ENCODE results near the gene ITCH. TPM values are rescaled to one million over a fixed set of nuclear protein-coding genes. Genes with fewer than 3 reads are reported as not detected.
A peak's percentile ranks its signal among the peaks of the same experiment; 100 is the strongest.
"Not testable (repeated sequence)": the region's sequence is repeated elsewhere in the genome, so short reads cannot be mapped to it uniquely, and the experiment has no call there.

Gene ITCH
- 10 to 100 TPM; 41.6 to 45.6 (median 45.1) TPM for total RNA-seq

- no peaks in the 10 kb centered on the region for H3K9me3 Mint-ChIP-seq
- DNase-seq (peak; percentile 86), ATAC-seq (peak; percentile 99 to 100)
- peak within 1 kb of the TSS; percentile 97 for H3K4me3 Mint-ChIP-seq
- peaks cover 12% of the 10 kb centered on the region for H3K36me3 Mint-ChIP-seq (ENCODE audit: insufficient read depth)
- no peaks in the 10 kb centered on the region for H3K27me3 Mint-ChIP-seq (ENCODE audit: low read depth)
- H3K4me1 Mint-ChIP-seq (ENCODE audit: low read depth): peaks cover 36% of the 10 kb centered on the region
These were observed at the start of gene ITCH for GRCh38 chr20:34363062-34363464. Gene ITCH (plus strand): TSS chr20:34363273. CDS start chr20:34393812, 30,539 bp downstream.

DNA sequence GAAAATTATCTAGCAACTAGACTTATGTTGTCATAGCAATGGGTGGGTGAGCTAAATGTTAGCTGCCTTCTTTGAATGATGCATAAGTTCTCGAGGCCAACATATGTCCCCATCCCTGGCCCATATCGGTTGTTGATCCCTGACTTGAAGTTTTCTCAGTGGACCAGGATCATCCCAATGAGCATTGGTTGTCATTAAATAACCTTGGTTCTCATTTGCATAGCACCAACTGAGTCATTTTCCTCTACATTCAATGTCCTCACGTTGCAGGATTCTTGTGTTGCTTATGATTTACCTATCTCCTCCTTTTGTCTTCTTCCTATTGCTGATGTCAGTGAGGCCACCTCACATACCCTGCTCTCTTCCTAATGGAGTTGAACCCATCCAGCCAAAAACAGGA lies 47.8 kb upstream of the ITCH start:
- Mint-ChIP-seq H3K4me1 (ENCODE audit: low read depth) (peaks cover 1% of the 10 kb centered on the region), H3K4me3 (no peak overlapping the region), H3K9me3 (no peaks in the 10 kb centered on the region), H3K27me3 (ENCODE audit: low read depth) (peaks cover 17% of the 10 kb centered on the region), H3K36me3 (ENCODE audit: insufficient read depth) (no peaks in the 10 kb centered on the region)
- DNase-seq: no peak
- ATAC-seq: no peak

- DNase-seq (no peak), ATAC-seq (no peak)
- Mint-ChIP-seq H3K36me3 (ENCODE audit: insufficient read depth) (no peaks in the 10 kb centered on the region), H3K27me3 (ENCODE audit: low read depth) (peaks cover 9% of the 10 kb centered on the region), H3K9me3 (no peaks in the 10 kb centered on the region), H3K4me1 (ENCODE audit: low read depth) (peaks cover 1% of the 10 kb centered on the region), H3K4me3 (no peak overlapping the region)
These were observed 46.8 kb upstream of the ITCH start for GRCh38 chr20:34316196-34316814.

- H3K27me3 Mint-ChIP-seq (ENCODE audit: low read depth): no peaks in the 10 kb centered on the region
- no peaks in the 10 kb centered on the region for H3K4me1 Mint-ChIP-seq (ENCODE audit: low read depth)
- no peak overlapping the region for H3K4me3 Mint-ChIP-seq
- no peaks in the 10 kb centered on the region for H3K36me3 Mint-ChIP-seq (ENCODE audit: insufficient read depth)
- DNase-seq (no peak), ATAC-seq (no peak)
- H3K9me3 Mint-ChIP-seq: no peaks in the 10 kb centered on the region
These were observed 44.2 kb upstream of the ITCH start for GRCh38 chr20:34318609-34319443.

- Mint-ChIP-seq H3K4me1 (ENCODE audit: low read depth) (peaks cover 2% of the 10 kb centered on the region), H3K4me3 (no peak overlapping the region), H3K9me3 (no peaks in the 10 kb centered on the region), H3K36me3 (ENCODE audit: insufficient read depth) (no peaks in the 10 kb centered on the region), H3K27me3 (ENCODE audit: low read depth) (no peaks in the 10 kb centered on the region)
- DNase-seq: no peak
- ATAC-seq: no peak
These were observed 42.2 kb upstream of the ITCH start for GRCh38 chr20:34320861-34321260.

GRCh38 chr20:34322267-34323105 lies 40.6 kb upstream of the ITCH start:
- ATAC-seq: no peak
- H3K36me3 Mint-ChIP-seq (ENCODE audit: insufficient read depth): no peaks in the 10 kb centered on the region
- no peak overlapping the region for H3K4me3 Mint-ChIP-seq
- peaks cover 2% of the 10 kb centered on the region for H3K4me1 Mint-ChIP-seq (ENCODE audit: low read depth)
- H3K9me3 Mint-ChIP-seq: no peaks in the 10 kb centered on the region
- no peaks in the 10 kb centered on the region for H3K27me3 Mint-ChIP-seq (ENCODE audit: low read depth)
- DNase-seq: no peak

DNA sequence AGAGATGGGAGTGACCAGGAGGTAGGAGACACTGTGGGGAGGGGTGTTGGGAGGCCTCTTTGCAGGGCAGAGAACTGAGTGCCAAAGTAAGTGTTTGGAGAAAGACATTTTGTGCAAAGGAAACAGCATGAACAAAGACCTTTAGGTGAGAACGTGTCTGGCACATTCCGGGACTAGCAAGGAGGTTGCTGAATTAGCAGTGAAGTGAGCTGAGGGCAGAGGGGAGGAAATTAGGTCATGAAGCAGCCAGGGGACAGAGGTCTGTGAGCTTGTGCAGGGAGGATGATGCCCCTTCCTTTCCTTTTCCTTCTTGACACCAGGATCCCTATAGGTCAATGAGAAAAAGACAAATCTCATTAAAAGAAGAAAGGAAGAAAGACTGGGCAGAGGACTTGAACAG lies 38.5 kb upstream of the ITCH start:
- H3K4me3 Mint-ChIP-seq: no peak overlapping the region
- ATAC-seq: no peak

GRCh38 chr20:34328207-34328606 lies 34.9 kb upstream of the ITCH start:
- ATAC-seq; H3K27me3 Mint-ChIP-seq (ENCODE audit: low read depth); H3K9me3 Mint-ChIP-seq: not testable (repeated sequence)

More for the DNA sequence above, 38.5 kb upstream of the ITCH start:
- no peak for DNase-seq
- H3K4me1 Mint-ChIP-seq (ENCODE audit: low read depth): peaks cover 2% of the 10 kb centered on the region
- no peaks in the 10 kb centered on the region for H3K27me3 Mint-ChIP-seq (ENCODE audit: low read depth)
- no peaks in the 10 kb centered on the region for H3K36me3 Mint-ChIP-seq (ENCODE audit: insufficient read depth)
- no peaks in the 10 kb centered on the region for H3K9me3 Mint-ChIP-seq

GRCh38 chr20:34328928-34329677 lies 34.0 kb upstream of the ITCH start:
- H3K27me3 Mint-ChIP-seq (ENCODE audit: low read depth): no peaks in the 10 kb centered on the region
- no peak for ATAC-seq
- H3K4me3 Mint-ChIP-seq: no peak overlapping the region
- H3K36me3 Mint-ChIP-seq (ENCODE audit: insufficient read depth): no peaks in the 10 kb centered on the region
- no peaks in the 10 kb centered on the region for H3K9me3 Mint-ChIP-seq
- peaks cover 2% of the 10 kb centered on the region for H3K4me1 Mint-ChIP-seq (ENCODE audit: low read depth)
- no peak for DNase-seq

More at GRCh38 chr20:34328207-34328606, 34.9 kb upstream of the ITCH start:
- H3K36me3 Mint-ChIP-seq (ENCODE audit: insufficient read depth); DNase-seq; H3K4me3 Mint-ChIP-seq; H3K4me1 Mint-ChIP-seq (ENCODE audit: low read depth): not testable (repeated sequence)

GRCh38 chr20:34330861-34331544 lies 32.1 kb upstream of the ITCH start:
- DNase-seq; H3K4me3 Mint-ChIP-seq; H3K9me3 Mint-ChIP-seq; H3K27me3 Mint-ChIP-seq (ENCODE audit: low read depth); H3K4me1 Mint-ChIP-seq (ENCODE audit: low read depth); ATAC-seq; H3K36me3 Mint-ChIP-seq (ENCODE audit: insufficient read depth): not testable (repeated sequence)

DNA sequence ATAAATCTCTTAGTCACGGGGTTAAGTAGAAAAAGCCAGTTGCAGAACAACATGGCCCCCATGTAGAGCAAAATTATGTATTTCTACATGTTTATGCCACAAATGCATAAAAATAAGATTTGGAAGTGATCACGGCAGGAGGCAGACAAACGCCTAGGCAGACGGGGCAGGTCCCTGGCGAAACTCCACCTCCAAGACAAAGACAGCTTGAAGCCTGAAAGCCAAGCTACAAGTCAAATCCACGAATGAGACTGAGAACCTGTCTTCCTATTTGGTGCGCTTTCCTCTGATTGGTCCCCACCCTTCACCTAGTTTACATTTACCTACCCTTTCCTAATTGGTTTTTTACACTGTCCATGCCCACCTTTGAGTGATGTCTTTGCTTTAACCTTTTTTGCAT lies 31.2 kb upstream of the ITCH start:
- Mint-ChIP-seq H3K36me3 (ENCODE audit: insufficient read depth) (no peaks in the 10 kb centered on the region), H3K9me3 (no peaks in the 10 kb centered on the region), H3K27me3 (ENCODE audit: low read depth) (no peaks in the 10 kb centered on the region), H3K4me3 (no peak overlapping the region), H3K4me1 (ENCODE audit: low read depth) (peaks cover 2% of the 10 kb centered on the region)
- DNase-seq (no peak), ATAC-seq (no peak)

- Mint-ChIP-seq H3K36me3 (ENCODE audit: insufficient read depth) (no peaks in the 10 kb centered on the region), H3K4me1 (ENCODE audit: low read depth) (peaks cover 2% of the 10 kb centered on the region), H3K27me3 (ENCODE audit: low read depth) (no peaks in the 10 kb centered on the region), H3K4me3 (no peak overlapping the region), H3K9me3 (no peaks in the 10 kb centered on the region)
- DNase-seq: no peak
- no peak for ATAC-seq
These were observed 30.7 kb upstream of the ITCH start for GRCh38 chr20:34332262-34332920.

DNA sequence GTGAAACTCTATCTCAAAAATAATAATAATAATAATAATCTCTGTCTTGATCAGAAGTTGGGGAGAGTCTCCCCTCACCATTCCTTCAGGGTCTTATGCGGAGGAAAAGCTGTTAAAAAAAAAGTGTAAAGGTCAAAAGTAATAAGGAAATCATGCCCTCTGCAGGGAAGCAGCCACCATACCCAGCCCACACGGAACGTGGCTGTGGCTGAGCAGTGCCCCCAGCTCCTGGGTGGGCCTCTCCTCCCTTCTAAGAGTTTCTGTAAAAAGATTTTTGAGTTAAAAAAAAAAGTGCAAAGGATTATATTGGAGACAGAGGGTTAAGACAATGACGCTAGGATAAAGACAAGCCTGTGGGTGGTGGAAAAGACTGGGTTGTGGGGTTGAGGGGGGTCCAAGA lies 29.3 kb upstream of the ITCH start:
- no peak for DNase-seq
- Mint-ChIP-seq H3K36me3 (ENCODE audit: insufficient read depth) (no peaks in the 10 kb centered on the region), H3K4me1 (ENCODE audit: low read depth) (peaks cover 5% of the 10 kb centered on the region), H3K9me3 (no peaks in the 10 kb centered on the region), H3K27me3 (ENCODE audit: low read depth) (no peaks in the 10 kb centered on the region), H3K4me3 (no peak overlapping the region)
- ATAC-seq: no peak
